PFSK-1 (cell line): ENCODE measurements around the gene RAD51B.

ENCODE experiments used
- FOXP2 ChIP-seq: optimal IDR thresholded peaks from 2 replicates; pipeline ENCODE3; 2011; ENCODE audit warnings: borderline replicate concordance, control low read depth, inconsistent platforms; ENCODE audit not compliant: insufficient read depth; ENCODE audit errors: extremely low read length, extremely low read depth
- POLR2AphosphoS5 ChIP-seq: IDR thresholded peaks from 2 replicates; pipeline ENCODE4 v1.6.1; 2012; ENCODE audit warnings: low read depth, mild to moderate bottlenecking, control low read depth, low read length, moderate library complexity
- REST ChIP-seq, 2 experiments: IDR thresholded peaks; 2 replicates each; pipeline versions ENCODE4 v1.6.1 to v1.8.0; 2011 to 2012; ENCODE audit warnings: low read depth in 2 of 2, low read length in 2 of 2, control low read depth in 1 of 2, inconsistent platforms in 1 of 2, mild to moderate bottlenecking in 1 of 2, moderate library complexity in 1 of 2; ENCODE audit not compliant: insufficient read depth in 1 of 2
- SIN3A ChIP-seq: IDR thresholded peaks from 2 replicates; pipeline ENCODE4 v1.6.1; 2012; ENCODE audit warnings: mild to moderate bottlenecking, low read length, moderate library complexity, borderline replicate concordance; ENCODE audit not compliant: insufficient read depth
- TAF1 ChIP-seq: IDR thresholded peaks from 2 replicates; pipeline ENCODE4 v1.6.1; 2012; ENCODE audit warnings: low read length, control low read depth, borderline replicate concordance; ENCODE audit not compliant: insufficient read depth

- no peak for TF ChIP-seq REST (IDR thresholded peaks at IDR 0.05; ENCODE audit: insufficient read depth in 1 of 2, low read depth in 2 of 2, low read length in 2 of 2)
- no peak for TF ChIP-seq POLR2AphosphoS5
- TF ChIP-seq SIN3A, result no peak
- no peak for TF ChIP-seq TAF1
- no peak for TF ChIP-seq FOXP2
These were observed 564.8 kb downstream of the RAD51B start for GRCh38 chr14:68384335-68384734.
